GM23338 (cell line): ENCODE measurements around the gene PVALEF. TPM values are rescaled to one million over a fixed set of nuclear protein-coding genes. Genes with fewer than 3 reads are reported as not detected.

Source experiments
- ATAC-seq: fragments of 200-7000 bp; cut with Tn5 transposase; 3 replicates; pipeline ENCODE4 v1.9.1; 2020
- DNase-seq: peaks from one replicate; pipeline ENCODE4 v3.0.0-alpha.2; 2015; ENCODE audit warnings: low spot score
- H2AFZ ChIP-seq: fragments of 200-600 bp; sonication (generic); 2 replicates; pipeline ENCODE4 v1.8.0; 2016; ENCODE audit warnings: antibody characterized with exemption, mild to moderate bottlenecking, moderate library complexity
- H3F3A ChIP-seq: fragments of 200-600 bp; sonication (generic); replicated peaks from 2 replicates; pipeline ENCODE4 v1.8.0; 2017; ENCODE audit warnings: antibody characterized with exemption, mixed run types, low read depth
- H3K27ac ChIP-seq: fragments of 200-600 bp; sonication (generic); 2 replicates; pipeline ENCODE4 v1.6.1; 2016; ENCODE audit warnings: low read depth
- H3K27me3 ChIP-seq: fragments of 200-600 bp; sonication (generic); 2 replicates; pipeline ENCODE4 v1.8.0; 2016; ENCODE audit warnings: mild to moderate bottlenecking, mixed run types, moderate library complexity; ENCODE audit not compliant: insufficient read depth
- H3K36me3 ChIP-seq: fragments of 200-600 bp; sonication (generic); 2 replicates; pipeline ENCODE4 v1.8.0; 2016; ENCODE audit warnings: mild to moderate bottlenecking; ENCODE audit not compliant: insufficient read depth
- H3K4me1 ChIP-seq: fragments of 200-600 bp; sonication (generic); 2 replicates; pipeline ENCODE4 v1.8.0; 2016; ENCODE audit warnings: mild to moderate bottlenecking, moderate library complexity; ENCODE audit not compliant: insufficient read depth
- H3K4me2 ChIP-seq: fragments of 200-600 bp; sonication (generic); 2 replicates; pipeline ENCODE4 v1.7.1; 2017; ENCODE audit warnings: mixed run types
- H3K4me3 ChIP-seq: fragments of 200-600 bp; sonication (generic); 2 replicates; pipeline ENCODE4 v1.6.1; 2016; ENCODE audit warnings: mixed run types
- H3K79me2 ChIP-seq: fragments of 200-600 bp; sonication (generic); replicated peaks from 2 replicates; pipeline ENCODE4 v1.8.0; 2017; ENCODE audit warnings: mild to moderate bottlenecking; ENCODE audit not compliant: insufficient read depth
- H3K9me2 ChIP-seq: fragments of 200-600 bp; sonication (generic); 2 replicates; pipeline ENCODE4 v1.8.0; 2017; ENCODE audit not compliant: insufficient read depth
- H4K20me1 ChIP-seq: fragments of 200-600 bp; sonication (generic); replicated peaks from 2 replicates; pipeline ENCODE4 v1.8.0; 2017; ENCODE audit warnings: mild to moderate bottlenecking; ENCODE audit not compliant: insufficient read depth
- H3K27ac Mint-ChIP-seq: 2 replicates; pipeline ENCODE4 v1.8.0; 2020; ENCODE audit warnings: inconsistent platforms, mild to moderate bottlenecking, moderate library complexity, mixed read lengths
- H3K27me3 Mint-ChIP-seq: 3 replicates; pipeline ENCODE4 v1.8.0; 2022; ENCODE audit warnings: low read depth, mild to moderate bottlenecking, moderate library complexity, mixed read lengths, inconsistent platforms; ENCODE audit not compliant: insufficient read depth, poor library complexity
- H3K36me3 Mint-ChIP-seq: 3 replicates; pipeline ENCODE4 v1.8.0; 2021; ENCODE audit warnings: low read depth, mild to moderate bottlenecking, inconsistent platforms, moderate library complexity, mixed read lengths
- H3K4me1 Mint-ChIP-seq: 3 replicates; pipeline ENCODE4 v1.8.0; 2020; ENCODE audit warnings: mild to moderate bottlenecking, inconsistent platforms, mixed read lengths
- H3K4me3 Mint-ChIP-seq: 3 replicates; pipeline ENCODE4 v1.8.0; 2021; ENCODE audit warnings: moderate library complexity, mild to moderate bottlenecking, inconsistent platforms, mixed read lengths
- H3K9me3 Mint-ChIP-seq: 3 replicates; pipeline ENCODE4 v1.8.0; 2020; ENCODE audit warnings: moderate library complexity, mild to moderate bottlenecking, inconsistent platforms, mixed read lengths
- CREB1 ChIP-seq: fragments of 250-450 bp; sonication (Bioruptor Pico); IDR thresholded peaks from 2 replicates; pipeline ENCODE4 v1.5.0; 2020; ENCODE audit warnings: low read depth, mild to moderate bottlenecking, moderate library complexity
- EZH2 ChIP-seq: fragments of 200-600 bp; sonication (generic); IDR thresholded peaks from one replicate; pipeline ENCODE4 v1.8.0; 2017; ENCODE audit warnings: antibody characterized with exemption, mild to moderate bottlenecking, low read depth; ENCODE audit not compliant: unreplicated experiment
- JUNB ChIP-seq: IDR thresholded peaks from one replicate; pipeline ENCODE4 v1.6.1; 2016; ENCODE audit warnings: antibody characterized with exemption; ENCODE audit not compliant: unreplicated experiment
- NANOG ChIP-seq: IDR thresholded peaks from 2 replicates; pipeline ENCODE4 v1.6.1; 2016; ENCODE audit warnings: antibody characterized with exemption, borderline replicate concordance
- POLR2AphosphoS5 ChIP-seq: IDR thresholded peaks from 2 replicates; pipeline ENCODE4 v1.6.1; 2016; ENCODE audit warnings: antibody characterized with exemption, low read depth
- STAT1 ChIP-seq: IDR thresholded peaks from one replicate; pipeline ENCODE4 v1.6.1; 2016; ENCODE audit warnings: antibody characterized with exemption; ENCODE audit not compliant: unreplicated experiment
- ZNF114 ChIP-seq: fragments of 250-450 bp; sonication (Bioruptor Pico); IDR thresholded peaks from 2 replicates; pipeline ENCODE4 v1.5.0; 2020; ENCODE audit warnings: mild to moderate bottlenecking, moderate library complexity
- ZNF331 ChIP-seq: fragments of 250-450 bp; sonication (Bioruptor Pico); IDR thresholded peaks from 2 replicates; pipeline ENCODE4 v1.5.0; 2020; ENCODE audit warnings: low read depth, mild to moderate bottlenecking, moderate library complexity
- polyA plus RNA-seq: library from polyadenylated mRNA; unstranded; fragments of >200 nt; fragmentation: Nextera tagmentation; extraction: Ambion mirVana; gene quantifications from 2 replicates; pipeline ENCODE4 v1.2.1, GENCODE V29; 2016
- total RNA-seq: library from RNA; depleted of rRNA; stranded (reverse); fragments of >200 nt; shearing (Covaris generic); gene quantifications from 2 replicates; pipeline ENCODE4 v1.2.3, GENCODE V29; 2014
- TF ChIP-seq, protein P1 (sequence below), 2 experiments: fragments of 200-600 bp in 1 of 2; sonication (generic) in 1 of 2; conservative IDR thresholded peaks; 2 replicates each; pipeline versions ENCODE4 v1.5.1 to v1.6.1; 2016 to 2017; ENCODE audit warnings: antibody characterized with exemption in 2 of 2, low read depth in 2 of 2, mild to moderate bottlenecking in 2 of 2, moderate library complexity in 1 of 2
- TF ChIP-seq, protein P2 (sequence below): IDR thresholded peaks from one replicate; pipeline ENCODE4 v1.6.1; 2018; ENCODE audit warnings: antibody characterized with exemption; ENCODE audit not compliant: unreplicated experiment

Gene PVALEF
- total and polyA plus RNA-seq, 2 experiments from 2014 or later: not detected

- TF ChIP-seq CREB1 (CRISPR knock-in tag): no peak
- no peak for TF ChIP-seq EZH2
- no peak for TF ChIP-seq NANOG
- TF ChIP-seq POLR2AphosphoS5: no peak
- no peak for TF ChIP-seq ZNF331 (CRISPR knock-in tag)
- TF ChIP-seq JUNB: no peak
- TF ChIP-seq, protein P1, sequence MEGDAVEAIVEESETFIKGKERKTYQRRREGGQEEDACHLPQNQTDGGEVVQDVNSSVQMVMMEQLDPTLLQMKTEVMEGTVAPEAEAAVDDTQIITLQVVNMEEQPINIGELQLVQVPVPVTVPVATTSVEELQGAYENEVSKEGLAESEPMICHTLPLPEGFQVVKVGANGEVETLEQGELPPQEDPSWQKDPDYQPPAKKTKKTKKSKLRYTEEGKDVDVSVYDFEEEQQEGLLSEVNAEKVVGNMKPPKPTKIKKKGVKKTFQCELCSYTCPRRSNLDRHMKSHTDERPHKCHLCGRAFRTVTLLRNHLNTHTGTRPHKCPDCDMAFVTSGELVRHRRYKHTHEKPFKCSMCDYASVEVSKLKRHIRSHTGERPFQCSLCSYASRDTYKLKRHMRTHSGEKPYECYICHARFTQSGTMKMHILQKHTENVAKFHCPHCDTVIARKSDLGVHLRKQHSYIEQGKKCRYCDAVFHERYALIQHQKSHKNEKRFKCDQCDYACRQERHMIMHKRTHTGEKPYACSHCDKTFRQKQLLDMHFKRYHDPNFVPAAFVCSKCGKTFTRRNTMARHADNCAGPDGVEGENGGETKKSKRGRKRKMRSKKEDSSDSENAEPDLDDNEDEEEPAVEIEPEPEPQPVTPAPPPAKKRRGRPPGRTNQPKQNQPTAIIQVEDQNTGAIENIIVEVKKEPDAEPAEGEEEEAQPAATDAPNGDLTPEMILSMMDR (conservative IDR thresholded peaks at IDR 0.05; ENCODE audit: low read depth in 2 of 2): no peak
- TF ChIP-seq ZNF114 (CRISPR knock-in tag): no peak
- no peak for TF ChIP-seq STAT1
- TF ChIP-seq, protein P2, sequence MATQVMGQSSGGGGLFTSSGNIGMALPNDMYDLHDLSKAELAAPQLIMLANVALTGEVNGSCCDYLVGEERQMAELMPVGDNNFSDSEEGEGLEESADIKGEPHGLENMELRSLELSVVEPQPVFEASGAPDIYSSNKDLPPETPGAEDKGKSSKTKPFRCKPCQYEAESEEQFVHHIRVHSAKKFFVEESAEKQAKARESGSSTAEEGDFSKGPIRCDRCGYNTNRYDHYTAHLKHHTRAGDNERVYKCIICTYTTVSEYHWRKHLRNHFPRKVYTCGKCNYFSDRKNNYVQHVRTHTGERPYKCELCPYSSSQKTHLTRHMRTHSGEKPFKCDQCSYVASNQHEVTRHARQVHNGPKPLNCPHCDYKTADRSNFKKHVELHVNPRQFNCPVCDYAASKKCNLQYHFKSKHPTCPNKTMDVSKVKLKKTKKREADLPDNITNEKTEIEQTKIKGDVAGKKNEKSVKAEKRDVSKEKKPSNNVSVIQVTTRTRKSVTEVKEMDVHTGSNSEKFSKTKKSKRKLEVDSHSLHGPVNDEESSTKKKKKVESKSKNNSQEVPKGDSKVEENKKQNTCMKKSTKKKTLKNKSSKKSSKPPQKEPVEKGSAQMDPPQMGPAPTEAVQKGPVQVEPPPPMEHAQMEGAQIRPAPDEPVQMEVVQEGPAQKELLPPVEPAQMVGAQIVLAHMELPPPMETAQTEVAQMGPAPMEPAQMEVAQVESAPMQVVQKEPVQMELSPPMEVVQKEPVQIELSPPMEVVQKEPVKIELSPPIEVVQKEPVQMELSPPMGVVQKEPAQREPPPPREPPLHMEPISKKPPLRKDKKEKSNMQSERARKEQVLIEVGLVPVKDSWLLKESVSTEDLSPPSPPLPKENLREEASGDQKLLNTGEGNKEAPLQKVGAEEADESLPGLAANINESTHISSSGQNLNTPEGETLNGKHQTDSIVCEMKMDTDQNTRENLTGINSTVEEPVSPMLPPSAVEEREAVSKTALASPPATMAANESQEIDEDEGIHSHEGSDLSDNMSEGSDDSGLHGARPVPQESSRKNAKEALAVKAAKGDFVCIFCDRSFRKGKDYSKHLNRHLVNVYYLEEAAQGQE: no peak
- Mint-ChIP-seq H3K9me3 (no peaks in the 10 kb centered on the region), H3K4me1 (peaks cover 3% of the 10 kb centered on the region; the same call in 2 of the 3 replicates), H3K36me3 (no peaks in the 10 kb centered on the region), H3K27ac (no peak overlapping the region), H3K27me3 (peaks cover 11% of the 10 kb centered on the region), H3K4me3 (no peak overlapping the region)
- H3K9me2 ChIP-seq: no peaks in the 10 kb centered on the region
- H3K27me3 ChIP-seq: no peaks in the 10 kb centered on the region
- H3K4me2 ChIP-seq: no peak overlapping the region
- H3K79me2 ChIP-seq: no peaks in the 10 kb centered on the region
- H3K4me3 ChIP-seq: no peak overlapping the region
- no peaks in the 10 kb centered on the region for H4K20me1 ChIP-seq
- no peak overlapping the region for H3K27ac ChIP-seq
- no peaks in the 10 kb centered on the region for H3K36me3 ChIP-seq
- H2AFZ ChIP-seq: no peak overlapping the region
- ATAC-seq: no peak
- H3F3A ChIP-seq: no peaks in the 10 kb centered on the region
- no peaks in the 10 kb centered on the region for H3K4me1 ChIP-seq
- no peak for DNase-seq
Measured at GRCh38 chr17:81116704-81117103, 48.6 kb upstream of the PVALEF start.

GRCh38 chr17:81117672-81118198, 47.6 kb upstream of the PVALEF start:
- H3K9me3 Mint-ChIP-seq: no peaks in the 10 kb centered on the region
- ATAC-seq: no peak
- no peak overlapping the region for H2AFZ ChIP-seq
- H3K4me2 ChIP-seq: no peak overlapping the region
- no peaks in the 10 kb centered on the region for H3K4me1 ChIP-seq
- no peak overlapping the region for H3K27ac ChIP-seq
- no peak overlapping the region for H3K4me3 Mint-ChIP-seq
- no peak overlapping the region for H3K27ac Mint-ChIP-seq
- H3K36me3 ChIP-seq: no peaks in the 10 kb centered on the region
- no peaks in the 10 kb centered on the region for H3K79me2 ChIP-seq
- no peak overlapping the region for H3K4me3 ChIP-seq
- H3K27me3 Mint-ChIP-seq: peaks cover 13% of the 10 kb centered on the region
- no peak for DNase-seq
- H3K36me3 Mint-ChIP-seq: no peaks in the 10 kb centered on the region
- H3F3A ChIP-seq: no peaks in the 10 kb centered on the region
- no peaks in the 10 kb centered on the region for H3K27me3 ChIP-seq
- no peaks in the 10 kb centered on the region for H3K9me2 ChIP-seq
- H4K20me1 ChIP-seq: no peaks in the 10 kb centered on the region
- peaks cover 3% of the 10 kb centered on the region; the same call in 2 of the 3 replicates for H3K4me1 Mint-ChIP-seq
- TF ChIP-seq, protein P1 (conservative IDR thresholded peaks at IDR 0.05; ENCODE audit: low read depth in 2 of 2): no peak
- TF ChIP-seq CREB1 (CRISPR knock-in tag): no peak
- TF ChIP-seq NANOG: no peak
- TF ChIP-seq POLR2AphosphoS5: no peak
- no peak for TF ChIP-seq STAT1
